HL-60 (cell line): ENCODE measurements around the gene CINP.

ENCODE experiments used
- DNase-seq, 2 experiments: peaks; one replicate each; pipeline ENCODE4 v3.0.0-alpha.2; 2010 to 2020; ENCODE audit warnings: low read depth in 1 of 2, low spot score in 1 of 2
- H3K27ac ChIP-seq: fragments of 250-450 bp; sonication (Bioruptor Pico); replicated peaks from 2 replicates; pipeline ENCODE4 v1.5.1; 2020; ENCODE audit warnings: mild to moderate bottlenecking, moderate library complexity
- H3K27me3 ChIP-seq: fragments of 250-450 bp; sonication (Bioruptor Pico); 2 replicates; pipeline ENCODE4 v1.5.1; 2021; ENCODE audit warnings: mild to moderate bottlenecking, moderate library complexity; ENCODE audit not compliant: insufficient read depth, poor library complexity, severe bottlenecking
- H3K4me3 ChIP-seq: replicated peaks from 2 replicates; pipeline ENCODE4 v1.5.1; 2011; ENCODE audit warnings: mild to moderate bottlenecking, control low read depth, low read length; ENCODE audit not compliant: insufficient read depth
- CTCF ChIP-seq: IDR thresholded peaks from one replicate; pipeline ENCODE4 v1.5.1; 2011; ENCODE audit warnings: low read length, control low read depth, inconsistent platforms; ENCODE audit not compliant: insufficient read depth
- GABPA ChIP-seq: IDR thresholded peaks from 2 replicates; pipeline ENCODE4 v1.6.1; 2012; ENCODE audit warnings: low read depth
- POLR2AphosphoS5 ChIP-seq: IDR thresholded peaks from 2 replicates; pipeline ENCODE4 v1.6.1; 2012; ENCODE audit warnings: low read depth
- REST ChIP-seq: IDR thresholded peaks from 2 replicates; pipeline ENCODE4 v1.6.1; 2012; ENCODE audit warnings: low read depth; ENCODE audit not compliant: insufficient replicate concordance
- SPI1 ChIP-seq: IDR thresholded peaks from 2 replicates; pipeline ENCODE4 v1.6.1; 2012; ENCODE audit warnings: low read depth, mild to moderate bottlenecking, borderline replicate concordance

The CINP gene

GRCh38 chr14:102344485-102344884, 18.2 kb downstream of the CINP start:
- H3K27me3 ChIP-seq, result no peaks in the 10 kb centered on the region
- no peak overlapping the region for H3K27ac ChIP-seq
- no peak for TF ChIP-seq GABPA
- no peak for TF ChIP-seq POLR2AphosphoS5
- TF ChIP-seq CTCF, result no peak
- no peak for TF ChIP-seq SPI1
- TF ChIP-seq REST, result no peak

GRCh38 chr14:102344084-102344483, 18.6 kb downstream of the CINP start:
- TF ChIP-seq REST (no peak), POLR2AphosphoS5 (no peak), GABPA (no peak), CTCF (no peak), SPI1 (no peak)
- no peaks in the 10 kb centered on the region for H3K27me3 ChIP-seq
- DNase-seq, result no peak
- no peak overlapping the region for H3K4me3 ChIP-seq
- no peak overlapping the region for H3K27ac ChIP-seq

More at GRCh38 chr14:102344485-102344884, 18.2 kb downstream of the CINP start:
- no peak overlapping the region for H3K4me3 ChIP-seq
- DNase-seq, result no peak

GRCh38 chr14:102342238-102342637, 20.5 kb downstream of the CINP start:
- no peak for DNase-seq
- no peaks in the 10 kb centered on the region for H3K27me3 ChIP-seq
- TF ChIP-seq CTCF (no peak), SPI1 (no peak), POLR2AphosphoS5 (no peak), REST (no peak), GABPA (no peak)

More at GRCh38 chr14:102342238-102342637, 20.5 kb downstream of the CINP start:
- Histone ChIP-seq H3K4me3 (no peak overlapping the region), H3K27ac (no peak overlapping the region)
